ENCODE measurements around the gene COX5A.

DNA sequence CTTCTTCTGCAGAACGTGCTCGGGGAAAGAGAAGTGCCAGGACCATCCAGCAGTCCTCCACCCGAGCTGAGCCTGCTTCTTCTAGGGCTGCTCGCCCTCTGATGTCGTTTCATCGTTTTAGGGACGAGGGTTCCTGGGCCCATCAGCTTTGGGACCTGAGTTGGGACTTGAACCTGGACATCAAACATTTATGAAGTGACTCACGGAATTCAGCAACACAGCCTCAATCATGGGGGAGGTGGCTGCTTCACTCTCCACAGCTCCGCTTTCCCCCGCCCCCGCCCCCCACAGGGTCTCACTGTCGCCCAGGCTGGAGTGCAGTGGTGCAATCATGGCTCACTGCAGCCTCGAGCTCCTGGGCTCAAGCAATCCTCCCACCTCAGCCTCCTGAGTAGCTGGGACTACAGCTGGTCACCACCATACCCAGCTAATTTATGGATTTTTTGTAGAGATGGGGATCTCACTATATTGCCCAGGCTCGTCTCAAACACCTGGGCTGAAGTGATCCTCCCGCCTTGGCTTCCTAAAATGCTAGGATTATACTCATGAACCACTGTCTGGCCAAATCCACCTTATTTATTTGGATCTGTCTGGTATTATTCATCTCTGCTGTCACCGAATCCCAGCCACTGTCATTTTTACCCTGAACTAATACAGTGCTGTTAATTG, 64.0 kb downstream of the COX5A start:
- TF ChIP-seq, protein P1, sequence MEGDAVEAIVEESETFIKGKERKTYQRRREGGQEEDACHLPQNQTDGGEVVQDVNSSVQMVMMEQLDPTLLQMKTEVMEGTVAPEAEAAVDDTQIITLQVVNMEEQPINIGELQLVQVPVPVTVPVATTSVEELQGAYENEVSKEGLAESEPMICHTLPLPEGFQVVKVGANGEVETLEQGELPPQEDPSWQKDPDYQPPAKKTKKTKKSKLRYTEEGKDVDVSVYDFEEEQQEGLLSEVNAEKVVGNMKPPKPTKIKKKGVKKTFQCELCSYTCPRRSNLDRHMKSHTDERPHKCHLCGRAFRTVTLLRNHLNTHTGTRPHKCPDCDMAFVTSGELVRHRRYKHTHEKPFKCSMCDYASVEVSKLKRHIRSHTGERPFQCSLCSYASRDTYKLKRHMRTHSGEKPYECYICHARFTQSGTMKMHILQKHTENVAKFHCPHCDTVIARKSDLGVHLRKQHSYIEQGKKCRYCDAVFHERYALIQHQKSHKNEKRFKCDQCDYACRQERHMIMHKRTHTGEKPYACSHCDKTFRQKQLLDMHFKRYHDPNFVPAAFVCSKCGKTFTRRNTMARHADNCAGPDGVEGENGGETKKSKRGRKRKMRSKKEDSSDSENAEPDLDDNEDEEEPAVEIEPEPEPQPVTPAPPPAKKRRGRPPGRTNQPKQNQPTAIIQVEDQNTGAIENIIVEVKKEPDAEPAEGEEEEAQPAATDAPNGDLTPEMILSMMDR (conservative IDR thresholded peaks at IDR 0.05; ENCODE audit: low read length) = no peak
- no peak for TF ChIP-seq EZH2phosphoT487 (IDR thresholded peaks at IDR 0.05; ENCODE audit: borderline replicate concordance)
